DND-41 (cell line): ENCODE results near the gene HOXC10.

ENCODE experiments used
- EZH2 ChIP-seq: IDR thresholded peaks from 3 replicates; pipeline ENCODE4 v1.6.1; 2012; ENCODE audit warnings: borderline replicate concordance, low read depth, mild to moderate bottlenecking, moderate library complexity, low read length, inconsistent platforms; ENCODE audit not compliant: severe bottlenecking
- TF ChIP-seq, protein P1 (sequence below): IDR thresholded peaks from 2 replicates; pipeline ENCODE4 v1.5.1; 2012; ENCODE audit warnings: borderline replicate concordance, low read length, moderate library complexity, mild to moderate bottlenecking; ENCODE audit not compliant: poor library complexity, severe bottlenecking; ENCODE audit errors: extremely low read depth

- TF ChIP-seq, protein P1, sequence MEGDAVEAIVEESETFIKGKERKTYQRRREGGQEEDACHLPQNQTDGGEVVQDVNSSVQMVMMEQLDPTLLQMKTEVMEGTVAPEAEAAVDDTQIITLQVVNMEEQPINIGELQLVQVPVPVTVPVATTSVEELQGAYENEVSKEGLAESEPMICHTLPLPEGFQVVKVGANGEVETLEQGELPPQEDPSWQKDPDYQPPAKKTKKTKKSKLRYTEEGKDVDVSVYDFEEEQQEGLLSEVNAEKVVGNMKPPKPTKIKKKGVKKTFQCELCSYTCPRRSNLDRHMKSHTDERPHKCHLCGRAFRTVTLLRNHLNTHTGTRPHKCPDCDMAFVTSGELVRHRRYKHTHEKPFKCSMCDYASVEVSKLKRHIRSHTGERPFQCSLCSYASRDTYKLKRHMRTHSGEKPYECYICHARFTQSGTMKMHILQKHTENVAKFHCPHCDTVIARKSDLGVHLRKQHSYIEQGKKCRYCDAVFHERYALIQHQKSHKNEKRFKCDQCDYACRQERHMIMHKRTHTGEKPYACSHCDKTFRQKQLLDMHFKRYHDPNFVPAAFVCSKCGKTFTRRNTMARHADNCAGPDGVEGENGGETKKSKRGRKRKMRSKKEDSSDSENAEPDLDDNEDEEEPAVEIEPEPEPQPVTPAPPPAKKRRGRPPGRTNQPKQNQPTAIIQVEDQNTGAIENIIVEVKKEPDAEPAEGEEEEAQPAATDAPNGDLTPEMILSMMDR = no peak
- TF ChIP-seq EZH2 = no peak
These were observed 16.6 kb downstream of the HOXC10 start for GRCh38 chr12:54001283-54002187.
